Endometrial microvascular endothelial cells (primary cell): ENCODE data around the gene SDHC. TPM values are rescaled to one million over a fixed set of nuclear protein-coding genes. Genes with fewer than 3 reads are reported as not detected.
"Not testable (repeated sequence)": the region's sequence is repeated elsewhere in the genome, so short reads cannot be mapped to it uniquely, and the experiment has no call there.

ENCODE experiments used
- in situ Hi-C: cut with HindIII; loops from 2 replicates; pipeline ENCODE4 v1.10.0; 2017; ENCODE audit warnings: low sequenced_read_pairs, low pct_unique_long_range_greater_than_20kb; ENCODE audit errors: inconsistent ontology term
- total RNA-seq: library from RNA; depleted of rRNA; stranded (reverse); fragments of >200 nt; gene quantifications from one replicate; pipeline ENCODE4 v1.2.3, GENCODE V29; 2015; ENCODE audit errors: inconsistent ontology term

SDHC gene
- total RNA-seq, 1 donor from 2014 or later: 71.5 TPM

- in situ Hi-C loops: loop anchor here (25.0 kb wide), 1 partner anchor 156 kb away; the partner anchor contains the start of genes APOA2, FCER1G and NDUFS2
Observed at GRCh38 chr1:161367684-161368400, 53.7 kb downstream of the SDHC start, which contains the start of gene CFAP126. CFAP126 (minus strand) TSS chr1:161367876; CDS start chr1:161367868, 8 bp downstream.

GRCh38 chr1:161373442-161373841 is 59.3 kb downstream of the SDHC start:
- in situ Hi-C loops: loop anchor here (10.0 to 25.0 kb wide), 2 partner anchors 69 to 161 kb away; partner anchors contain the start of genes APOA2, FCER1G, MPZ and NDUFS2

GRCh38 chr1:161374373-161374772 is 60.2 kb downstream of the SDHC start:
- in situ Hi-C loops: loop anchor here (10.0 to 25.0 kb wide), 2 partner anchors 70 to 162 kb away; partner anchors contain the start of genes APOA2, FCER1G, MPZ and NDUFS2

- in situ Hi-C loops: loop anchor here (10.0 kb wide), 1 partner anchor 73 kb away; the partner anchor contains the start of gene MPZ
Observed at GRCh38 chr1:161378014-161378413, 63.8 kb downstream of the SDHC start.

- in situ Hi-C loops: loop anchor here (10.0 kb wide), 1 partner anchor 74 kb away; the partner anchor contains the start of gene MPZ
Observed at GRCh38 chr1:161379071-161379470, 64.9 kb downstream of the SDHC start.

- in situ Hi-C loops: no loop called here
Observed at GRCh38 chr1:161381707-161382106, 67.5 kb downstream of the SDHC start.

GRCh38 chr1:161382214-161383019 is 68.2 kb downstream of the SDHC start:
- in situ Hi-C loops: no loop called here

- in situ Hi-C loops: no loop called here
Observed at GRCh38 chr1:161388639-161389038, 74.5 kb downstream of the SDHC start.

- in situ Hi-C loops: not testable (repeated sequence)
Observed at GRCh38 chr1:161389158-161389557, 75.0 kb downstream of the SDHC start.

GRCh38 chr1:161389691-161390558 is 75.7 kb downstream of the SDHC start:
- in situ Hi-C loops: no loop called here

GRCh38 chr1:161390559-161390858 is 76.3 kb downstream of the SDHC start:
- in situ Hi-C loops: no loop called here

GRCh38 chr1:161391136-161391535 is 77.0 kb downstream of the SDHC start:
- in situ Hi-C loops: not testable (repeated sequence)

GRCh38 chr1:161391611-161392010 is 77.4 kb downstream of the SDHC start:
- in situ Hi-C loops: no loop called here

GRCh38 chr1:161393151-161393550 is 79.0 kb downstream of the SDHC start:
- in situ Hi-C loops: no loop called here

- in situ Hi-C loops: not testable (repeated sequence)
Observed at GRCh38 chr1:161397038-161397437, 82.9 kb downstream of the SDHC start.

- in situ Hi-C loops: no loop called here
Observed at GRCh38 chr1:161398900-161399256, 84.7 kb downstream of the SDHC start.

GRCh38 chr1:161399257-161399998 is 85.2 kb downstream of the SDHC start:
- in situ Hi-C loops: no loop called here

- in situ Hi-C loops: no loop called here
Observed at GRCh38 chr1:161402446-161402845, 88.3 kb downstream of the SDHC start.
